Upper lobe of left lung (tissue), 4 donors: Measurements from ENCODE around the gene B3GAT1.

ENCODE experiments used
- EP300 ChIP-seq, 4 donors: sonication (generic); formaldehyde crosslinking; IDR thresholded peaks; one replicate each; pipeline ENCODE4 v1.5.1; 2017; ENCODE audit warnings: antibody characterized with exemption in 4 of 4, control low read depth in 2 of 4
- POLR2A ChIP-seq, 4 donors: fragments of 450-650 bp; IDR thresholded peaks; one replicate each; pipeline ENCODE4 v1.5.1; 2016 to 2017; ENCODE audit warnings: antibody characterized with exemption in 4 of 4, mild to moderate bottlenecking in 2 of 4
- TF ChIP-seq, protein P1 (sequence below), 6 experiments: fragments of 450-650 bp in 4 of 6; fragments of 200-600 bp in 2 of 6; sonication (generic) in 2 of 6; IDR thresholded peaks; one replicate each; pipeline ENCODE4 v1.5.1; 2016 to 2019; ENCODE audit warnings: antibody characterized with exemption in 6 of 6

DNA sequence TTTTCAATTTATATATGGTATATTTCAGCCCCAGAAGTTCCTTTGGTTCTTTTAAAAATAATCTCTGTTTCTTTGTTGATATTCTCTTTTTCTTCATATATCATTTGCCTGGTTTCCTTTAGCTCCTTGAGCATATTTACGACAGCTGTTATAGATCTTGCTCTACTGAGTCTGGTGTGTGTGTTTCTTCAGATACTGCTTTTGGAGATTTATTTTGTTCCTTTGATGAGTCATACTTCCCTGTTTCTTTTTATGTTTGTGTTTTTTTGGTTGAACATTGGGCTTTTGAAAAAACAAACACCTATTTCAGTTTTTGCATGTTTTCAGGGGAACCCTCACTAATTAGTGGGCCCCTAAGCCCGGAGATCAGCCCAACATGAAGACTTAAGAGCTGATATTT lies 56.9 kb downstream of the B3GAT1 start:
- TF ChIP-seq, protein P1, sequence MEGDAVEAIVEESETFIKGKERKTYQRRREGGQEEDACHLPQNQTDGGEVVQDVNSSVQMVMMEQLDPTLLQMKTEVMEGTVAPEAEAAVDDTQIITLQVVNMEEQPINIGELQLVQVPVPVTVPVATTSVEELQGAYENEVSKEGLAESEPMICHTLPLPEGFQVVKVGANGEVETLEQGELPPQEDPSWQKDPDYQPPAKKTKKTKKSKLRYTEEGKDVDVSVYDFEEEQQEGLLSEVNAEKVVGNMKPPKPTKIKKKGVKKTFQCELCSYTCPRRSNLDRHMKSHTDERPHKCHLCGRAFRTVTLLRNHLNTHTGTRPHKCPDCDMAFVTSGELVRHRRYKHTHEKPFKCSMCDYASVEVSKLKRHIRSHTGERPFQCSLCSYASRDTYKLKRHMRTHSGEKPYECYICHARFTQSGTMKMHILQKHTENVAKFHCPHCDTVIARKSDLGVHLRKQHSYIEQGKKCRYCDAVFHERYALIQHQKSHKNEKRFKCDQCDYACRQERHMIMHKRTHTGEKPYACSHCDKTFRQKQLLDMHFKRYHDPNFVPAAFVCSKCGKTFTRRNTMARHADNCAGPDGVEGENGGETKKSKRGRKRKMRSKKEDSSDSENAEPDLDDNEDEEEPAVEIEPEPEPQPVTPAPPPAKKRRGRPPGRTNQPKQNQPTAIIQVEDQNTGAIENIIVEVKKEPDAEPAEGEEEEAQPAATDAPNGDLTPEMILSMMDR (IDR thresholded peaks at IDR 0.05), result no peak
- TF ChIP-seq POLR2A (IDR thresholded peaks at IDR 0.05) (no peak), EP300 (IDR thresholded peaks at IDR 0.05) (no peak)
